Activated CD4-positive, alpha-beta memory T cell treated with anti-CD3 and anti-CD28 coated beads, Interleukin-2, amount 10 ng/mL, durations not matched to agents 7 days and 5 days (primary cell): ENCODE results near the gene WRNIP1. TPM values are rescaled to one million over a fixed set of nuclear protein-coding genes. Genes with fewer than 3 reads are reported as not detected.

Experiments
- CTCF ChIA-PET: fragments of 350-600 bp; sonication (Branson Sonifier 250); formaldehyde crosslinking; loops from one replicate; lab custom pipeline; 2021; ENCODE audit warnings: antibody characterized with exemption, inconsistent platforms; lab: Charles Lee
- POLR2A ChIA-PET: fragments of 350-600 bp; sonication (Branson Sonifier 250); formaldehyde crosslinking; loops from one replicate; lab custom pipeline; 2021; ENCODE audit warnings: antibody characterized with exemption; lab: Charles Lee
- DNase-seq: peaks from one replicate; pipeline ENCODE4 v3.0.0-alpha.2; 2020
- H3K27ac Mint-ChIP-seq: one replicate; pipeline ENCODE4 v1.8.0; 2021; ENCODE audit warnings: mild to moderate bottlenecking, mixed read lengths
- H3K27me3 Mint-ChIP-seq: one replicate; pipeline ENCODE4 v1.8.0; 2021; ENCODE audit warnings: mixed read lengths
- H3K36me3 Mint-ChIP-seq: one replicate; pipeline ENCODE4 v1.8.0; 2021; ENCODE audit warnings: low read depth, mixed read lengths
- H3K4me1 Mint-ChIP-seq: one replicate; pipeline ENCODE4 v1.8.0; 2021; ENCODE audit warnings: mixed read lengths
- H3K4me3 Mint-ChIP-seq: one replicate; pipeline ENCODE4 v1.8.0; 2021; ENCODE audit warnings: mild to moderate bottlenecking, mixed read lengths
- H3K9me3 Mint-ChIP-seq: one replicate; pipeline ENCODE4 v1.8.0; 2021; ENCODE audit warnings: mixed read lengths
- total RNA-seq, 2 experiments: library from RNA; stranded (reverse); gene quantifications; one replicate each; pipeline ENCODE4 v1.2.3, GENCODE V29; 2021

Gene WRNIP1
- total RNA-seq, 2 experiments from 2014 or later: 39.6 to 42.1 TPM

GRCh38 chr6:2744778-2745177, 20.4 kb upstream of the WRNIP1 start:
- CTCF ChIA-PET: interaction anchor here (1.5 kb wide), 1 partner anchor 14 kb away, joined by 4 read pairs; no protein-coding TSS in a partner anchor
- Mint-ChIP-seq H3K27me3 (peaks cover 14% of the 10 kb centered on the region), H3K9me3 (no peaks in the 10 kb centered on the region), H3K4me1 (peaks cover 1% of the 10 kb centered on the region), H3K36me3 (no peaks in the 10 kb centered on the region), H3K27ac (no peak overlapping the region), H3K4me3 (no peak overlapping the region)
- POLR2A ChIA-PET: no interaction called here
- DNase-seq: no peak

GRCh38 chr6:2745246-2745645, 19.9 kb upstream of the WRNIP1 start:
- peaks cover 3% of the 10 kb centered on the region for H3K4me1 Mint-ChIP-seq
- no peaks in the 10 kb centered on the region for H3K36me3 Mint-ChIP-seq
- peaks cover 16% of the 10 kb centered on the region for H3K27me3 Mint-ChIP-seq
- no peak for DNase-seq
- H3K9me3 Mint-ChIP-seq: no peaks in the 10 kb centered on the region
- ChIA-PET CTCF (interaction anchor here (0.7 to 1.5 kb wide), 2 partner anchors 13 to 243 kb away, joined by 3 to 4 read pairs; no protein-coding TSS in a partner anchor), POLR2A (interaction anchor here (1.2 kb wide), 1 partner anchor 79 kb away, joined by 3 read pairs; no protein-coding TSS in a partner anchor)
- H3K4me3 Mint-ChIP-seq: no peak overlapping the region
- H3K27ac Mint-ChIP-seq: no peak overlapping the region

GRCh38 chr6:2746557-2747061, 18.6 kb upstream of the WRNIP1 start:
- ChIA-PET POLR2A (interaction anchor here (1.2 to 1.5 kb wide), 2 partner anchors 8 to 77 kb away, joined by 3 to 4 read pairs; no protein-coding TSS in a partner anchor), CTCF (interaction anchor here (0.6 to 6.6 kb wide), 2 partner anchors 8 to 112 kb away, joined by 3 to 86 read pairs; no protein-coding TSS in a partner anchor)
- Mint-ChIP-seq H3K4me1 (peaks cover 3% of the 10 kb centered on the region), H3K9me3 (no peaks in the 10 kb centered on the region), H3K4me3 (no peak overlapping the region), H3K27ac (no peak overlapping the region), H3K27me3 (peaks cover 24% of the 10 kb centered on the region), H3K36me3 (no peaks in the 10 kb centered on the region)
- DNase-seq: no peak

GRCh38 chr6:2748183-2748582, 17.0 kb upstream of the WRNIP1 start:
- no peak overlapping the region for H3K4me3 Mint-ChIP-seq
- no peaks in the 10 kb centered on the region for H3K36me3 Mint-ChIP-seq
- H3K9me3 Mint-ChIP-seq: no peaks in the 10 kb centered on the region
- ChIA-PET POLR2A (no interaction called here), CTCF (interaction anchor here (1.5 to 6.6 kb wide), 3 partner anchors 10 to 25 kb away, joined by 4 to 86 read pairs (median 29); partner anchors contain the start of gene WRNIP1)
- H3K4me1 Mint-ChIP-seq: peaks cover 6% of the 10 kb centered on the region
- H3K27ac Mint-ChIP-seq: no peak overlapping the region
- DNase-seq: no peak
- H3K27me3 Mint-ChIP-seq: peaks cover 31% of the 10 kb centered on the region

DNA sequence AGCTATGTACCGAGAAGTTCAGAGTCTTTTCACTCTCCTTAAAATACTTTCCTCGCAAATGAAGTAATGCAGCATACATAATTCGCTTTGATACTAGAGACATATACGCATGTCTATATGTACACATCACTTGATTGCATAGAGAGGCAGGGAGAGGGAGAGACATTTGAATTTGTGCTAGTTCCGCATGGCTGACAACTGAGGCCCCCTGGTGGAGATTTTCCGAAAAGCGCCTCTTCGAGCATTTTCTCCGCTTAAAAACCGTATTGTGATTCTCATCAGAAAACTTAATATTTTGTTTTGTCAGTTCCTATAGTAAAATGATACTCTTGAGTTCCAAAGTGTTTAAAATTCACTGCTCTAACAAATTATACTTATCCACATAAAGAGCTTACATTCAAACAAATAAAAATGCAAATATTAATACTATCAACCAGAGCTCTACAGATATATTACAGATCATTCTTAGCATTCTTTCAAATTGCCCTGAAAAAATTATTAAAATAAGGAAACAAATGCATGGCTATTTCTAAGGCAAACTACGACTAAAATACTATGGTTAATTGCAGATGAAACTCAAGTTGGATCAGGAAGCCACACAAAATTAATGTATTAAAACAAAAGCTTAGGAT, 15.1 kb upstream of the WRNIP1 start:
- Mint-ChIP-seq H3K9me3 (no peaks in the 10 kb centered on the region), H3K36me3 (no peaks in the 10 kb centered on the region), H3K27me3 (peaks cover 41% of the 10 kb centered on the region), H3K4me3 (no peak overlapping the region), H3K4me1 (peaks cover 8% of the 10 kb centered on the region), H3K27ac (no peak overlapping the region)
- CTCF ChIA-PET: interaction anchor here (0.7 to 6.6 kb wide), 24 partner anchors 8 to 1226 kb away, joined by 3 to 86 read pairs (median 4); partner anchors contain the start of gene WRNIP1
- DNase-seq: peak; percentile 72
- POLR2A ChIA-PET: interaction anchor here (0.6 to 1.4 kb wide), 4 partner anchors 13 to 529 kb away, joined by 3 to 4 read pairs (median 4); no protein-coding TSS in a partner anchor

DNA sequence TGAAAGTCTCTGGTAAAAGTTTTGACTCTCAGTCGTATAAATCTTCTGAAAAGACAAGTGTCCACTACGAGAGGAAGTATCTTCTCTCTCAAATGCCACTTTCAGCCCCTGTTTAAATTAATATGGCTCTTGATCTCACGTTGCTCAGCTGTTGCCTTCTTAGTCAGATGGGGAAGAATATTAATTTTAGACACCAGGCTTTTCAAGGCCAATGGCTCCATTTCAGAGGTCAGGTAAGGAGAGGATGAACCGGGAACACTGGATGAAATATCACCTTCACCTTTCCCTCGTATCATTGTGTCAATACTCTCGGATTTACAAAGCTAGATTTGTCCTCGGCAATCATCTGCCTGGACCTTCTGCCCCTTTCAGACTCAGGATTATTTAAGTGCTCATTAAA, 14.4 kb upstream of the WRNIP1 start, which contains the start of gene MYLK4:
Gene MYLK4, minus strand, starts transcription at position 91 of the 400 bp plus-strand sequence. CDS start 1,628 bp downstream, outside the sequence.
- no peaks in the 10 kb centered on the region for H3K9me3 Mint-ChIP-seq
- CTCF ChIA-PET: interaction anchor here (0.7 to 6.6 kb wide), 21 partner anchors 8 to 1227 kb away, joined by 3 to 86 read pairs (median 4); partner anchors contain the start of gene WRNIP1
- H3K27ac Mint-ChIP-seq: no peak within 1 kb of the TSS
- POLR2A ChIA-PET: interaction anchor here (0.6 to 1.4 kb wide), 4 partner anchors 13 to 528 kb away, joined by 3 to 4 read pairs (median 4); no protein-coding TSS in a partner anchor
- peaks cover 48% of the 10 kb centered on the region for H3K27me3 Mint-ChIP-seq
- no peak within 1 kb of the TSS for H3K4me3 Mint-ChIP-seq
- DNase-seq: no peak
- no peaks in the 10 kb centered on the region for H3K36me3 Mint-ChIP-seq
- H3K4me1 Mint-ChIP-seq: peaks cover 8% of the 10 kb centered on the region

DNA sequence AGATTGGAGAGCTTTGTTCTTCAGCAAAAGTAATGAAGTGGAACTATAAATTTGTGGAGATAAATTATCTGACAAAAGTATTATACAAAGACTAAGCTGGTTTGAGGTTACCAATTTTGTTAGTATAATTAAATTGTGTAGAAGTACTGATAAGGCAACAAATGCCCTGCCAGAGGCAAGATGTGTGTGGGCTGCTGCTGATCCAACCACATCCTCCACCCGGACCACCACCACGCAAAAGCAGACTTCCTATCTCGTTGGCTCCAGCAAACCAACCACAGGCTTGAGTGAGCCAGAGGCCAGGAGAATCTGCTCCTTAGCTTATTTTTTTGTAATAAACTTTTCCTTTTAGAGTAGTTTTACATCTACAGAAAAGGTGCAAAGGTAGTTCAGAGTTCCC, 13.3 kb upstream of the WRNIP1 start:
- H3K36me3 Mint-ChIP-seq: no peaks in the 10 kb centered on the region
- peaks cover 8% of the 10 kb centered on the region for H3K4me1 Mint-ChIP-seq
- POLR2A ChIA-PET: interaction anchor here (0.7 kb wide), 1 partner anchor 1223 kb away, joined by 4 read pairs; no protein-coding TSS in a partner anchor
- no peak for DNase-seq
- H3K27ac Mint-ChIP-seq: no peak overlapping the region
- H3K4me3 Mint-ChIP-seq: no peak overlapping the region
- peaks cover 58% of the 10 kb centered on the region for H3K27me3 Mint-ChIP-seq
- CTCF ChIA-PET: interaction anchor here (0.8 to 6.6 kb wide), 3 partner anchors 12 to 15 kb away, joined by 3 to 86 read pairs (median 29); partner anchors contain the start of gene WRNIP1
- no peaks in the 10 kb centered on the region for H3K9me3 Mint-ChIP-seq

DNA sequence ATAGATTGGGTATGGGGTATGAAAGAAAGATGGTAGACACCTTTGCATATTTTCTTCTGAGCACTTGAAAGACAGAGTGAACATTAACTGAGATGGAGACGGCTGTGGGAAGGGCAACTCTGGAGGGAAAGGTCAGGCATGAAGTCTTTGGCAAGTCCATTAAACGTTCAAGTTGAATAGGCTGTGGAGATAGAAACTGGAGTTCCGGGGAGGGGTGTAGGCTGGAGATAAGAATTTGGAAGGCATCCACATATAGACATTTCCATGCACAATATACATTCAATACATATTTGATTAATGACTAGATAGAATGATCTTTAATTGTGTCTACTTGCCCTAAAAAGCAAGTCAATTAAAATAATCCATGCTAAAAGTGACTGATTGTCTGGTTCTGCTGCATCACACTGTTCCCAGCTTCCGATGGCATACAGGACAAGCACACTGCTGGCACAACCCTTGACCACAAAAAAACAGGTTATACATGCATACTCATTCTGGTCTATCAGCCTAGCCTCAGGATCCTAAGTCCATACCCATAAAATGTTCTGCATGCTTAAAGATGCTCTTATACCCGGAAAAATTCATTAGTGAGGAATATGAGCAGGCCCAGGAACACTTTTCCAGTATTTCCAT, 12.6 kb upstream of the WRNIP1 start:
- ChIA-PET CTCF (interaction anchor here (1.1 to 6.6 kb wide), 3 partner anchors 9 to 14 kb away, joined by 3 to 86 read pairs (median 4); no protein-coding TSS in a partner anchor), POLR2A (interaction anchor here (0.9 kb wide), 1 partner anchor 11 kb away, joined by 3 read pairs; no protein-coding TSS in a partner anchor)
- H3K4me3 Mint-ChIP-seq: no peak overlapping the region
- H3K27ac Mint-ChIP-seq: no peak overlapping the region
- peaks cover 58% of the 10 kb centered on the region for H3K27me3 Mint-ChIP-seq
- no peaks in the 10 kb centered on the region for H3K9me3 Mint-ChIP-seq
- H3K4me1 Mint-ChIP-seq: peaks cover 8% of the 10 kb centered on the region
- DNase-seq: no peak
- H3K36me3 Mint-ChIP-seq: no peaks in the 10 kb centered on the region

GRCh38 chr6:2753110-2753489, 12.1 kb upstream of the WRNIP1 start:
- DNase-seq: no peak
- Mint-ChIP-seq H3K27me3 (peaks cover 56% of the 10 kb centered on the region), H3K27ac (no peak overlapping the region), H3K36me3 (no peaks in the 10 kb centered on the region), H3K4me3 (no peak overlapping the region), H3K4me1 (peaks cover 8% of the 10 kb centered on the region), H3K9me3 (no peaks in the 10 kb centered on the region)
- ChIA-PET POLR2A (interaction anchor here (0.9 kb wide), 1 partner anchor 10 kb away, joined by 3 read pairs; no protein-coding TSS in a partner anchor), CTCF (interaction anchor here (0.6 to 1.2 kb wide), 4 partner anchors 8 to 184 kb away, joined by 3 to 4 read pairs (median 4); no protein-coding TSS in a partner anchor)

DNA sequence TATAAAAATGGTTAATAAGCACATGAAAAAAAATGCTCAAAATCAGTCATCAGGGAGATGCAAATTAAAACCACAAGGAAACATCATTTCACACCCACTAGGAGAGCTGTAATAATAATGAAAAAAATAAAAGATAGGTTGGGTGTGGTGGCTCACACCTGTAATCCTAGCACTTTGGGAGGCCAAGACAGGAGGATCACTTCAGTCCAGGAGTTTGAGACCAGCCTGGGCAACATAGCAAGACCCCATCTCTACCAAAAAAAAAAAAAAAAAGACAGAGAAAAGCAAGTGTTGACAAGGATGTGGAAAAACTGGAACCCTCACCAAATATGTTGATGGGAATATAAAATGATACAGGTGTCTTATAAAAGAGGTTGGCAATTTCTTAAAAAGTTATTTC, 11.4 kb upstream of the WRNIP1 start:
- CTCF ChIA-PET: interaction anchor here (0.6 to 1.2 kb wide), 4 partner anchors 8 to 183 kb away, joined by 3 to 4 read pairs (median 4); no protein-coding TSS in a partner anchor
- Mint-ChIP-seq H3K27ac (no peak overlapping the region), H3K4me1 (peaks cover 8% of the 10 kb centered on the region), H3K36me3 (no peaks in the 10 kb centered on the region), H3K4me3 (no peak overlapping the region), H3K9me3 (no peaks in the 10 kb centered on the region), H3K27me3 (peaks cover 52% of the 10 kb centered on the region)
- POLR2A ChIA-PET: interaction anchor here (0.9 kb wide), 1 partner anchor 10 kb away, joined by 3 read pairs; no protein-coding TSS in a partner anchor
- DNase-seq: no peak

- Mint-ChIP-seq H3K4me1 (peaks cover 8% of the 10 kb centered on the region), H3K27ac (no peak overlapping the region), H3K27me3 (peaks cover 50% of the 10 kb centered on the region), H3K9me3 (no peaks in the 10 kb centered on the region), H3K36me3 (no peaks in the 10 kb centered on the region), H3K4me3 (no peak overlapping the region)
- POLR2A ChIA-PET: no interaction called here
- no peak for DNase-seq
- CTCF ChIA-PET: no interaction called here
These were observed 10.8 kb upstream of the WRNIP1 start for GRCh38 chr6:2754393-2754792.

- no peak for DNase-seq
- CTCF ChIA-PET: no interaction called here
- POLR2A ChIA-PET: no interaction called here
- Mint-ChIP-seq H3K27me3 (peaks cover 47% of the 10 kb centered on the region), H3K27ac (no peak overlapping the region), H3K4me1 (peaks cover 6% of the 10 kb centered on the region), H3K36me3 (no peaks in the 10 kb centered on the region), H3K9me3 (no peaks in the 10 kb centered on the region), H3K4me3 (no peak overlapping the region)
These were observed 10.3 kb upstream of the WRNIP1 start for GRCh38 chr6:2754911-2755310.
